HL-60 (cell line): Measurements from ENCODE around the gene CTDSP1.

ENCODE experiments used
- DNase-seq, 2 experiments: peaks; one replicate each; pipeline ENCODE4 v3.0.0-alpha.2; 2010 to 2020; ENCODE audit warnings: low read depth in 1 of 2, low spot score in 1 of 2
- H3K27ac ChIP-seq: fragments of 250-450 bp; sonication (Bioruptor Pico); replicated peaks from 2 replicates; pipeline ENCODE4 v1.5.1; 2020; ENCODE audit warnings: mild to moderate bottlenecking, moderate library complexity
- H3K27me3 ChIP-seq: fragments of 250-450 bp; sonication (Bioruptor Pico); 2 replicates; pipeline ENCODE4 v1.5.1; 2021; ENCODE audit warnings: mild to moderate bottlenecking, moderate library complexity; ENCODE audit not compliant: insufficient read depth, poor library complexity, severe bottlenecking
- H3K4me3 ChIP-seq: replicated peaks from 2 replicates; pipeline ENCODE4 v1.5.1; 2011; ENCODE audit warnings: mild to moderate bottlenecking, control low read depth, low read length; ENCODE audit not compliant: insufficient read depth
- GABPA ChIP-seq: IDR thresholded peaks from 2 replicates; pipeline ENCODE4 v1.6.1; 2012; ENCODE audit warnings: low read depth
- POLR2AphosphoS5 ChIP-seq: IDR thresholded peaks from 2 replicates; pipeline ENCODE4 v1.6.1; 2012; ENCODE audit warnings: low read depth
- REST ChIP-seq: IDR thresholded peaks from 2 replicates; pipeline ENCODE4 v1.6.1; 2012; ENCODE audit warnings: low read depth; ENCODE audit not compliant: insufficient replicate concordance
- SPI1 ChIP-seq: IDR thresholded peaks from 2 replicates; pipeline ENCODE4 v1.6.1; 2012; ENCODE audit warnings: low read depth, mild to moderate bottlenecking, borderline replicate concordance
- TF ChIP-seq, protein P1 (sequence below): IDR thresholded peaks from one replicate; pipeline ENCODE4 v1.5.1; 2011; ENCODE audit warnings: low read length, control low read depth, inconsistent platforms; ENCODE audit not compliant: insufficient read depth

Gene CTDSP1

GRCh38 chr2:218431878-218432277 lies 32.2 kb downstream of the CTDSP1 start:
- Histone ChIP-seq H3K27me3 (no peaks in the 10 kb centered on the region), H3K4me3 (no peak overlapping the region), H3K27ac (no peak overlapping the region)
- no peak for DNase-seq
- TF ChIP-seq GABPA, result no peak
- TF ChIP-seq SPI1, result no peak
- TF ChIP-seq, protein P1, sequence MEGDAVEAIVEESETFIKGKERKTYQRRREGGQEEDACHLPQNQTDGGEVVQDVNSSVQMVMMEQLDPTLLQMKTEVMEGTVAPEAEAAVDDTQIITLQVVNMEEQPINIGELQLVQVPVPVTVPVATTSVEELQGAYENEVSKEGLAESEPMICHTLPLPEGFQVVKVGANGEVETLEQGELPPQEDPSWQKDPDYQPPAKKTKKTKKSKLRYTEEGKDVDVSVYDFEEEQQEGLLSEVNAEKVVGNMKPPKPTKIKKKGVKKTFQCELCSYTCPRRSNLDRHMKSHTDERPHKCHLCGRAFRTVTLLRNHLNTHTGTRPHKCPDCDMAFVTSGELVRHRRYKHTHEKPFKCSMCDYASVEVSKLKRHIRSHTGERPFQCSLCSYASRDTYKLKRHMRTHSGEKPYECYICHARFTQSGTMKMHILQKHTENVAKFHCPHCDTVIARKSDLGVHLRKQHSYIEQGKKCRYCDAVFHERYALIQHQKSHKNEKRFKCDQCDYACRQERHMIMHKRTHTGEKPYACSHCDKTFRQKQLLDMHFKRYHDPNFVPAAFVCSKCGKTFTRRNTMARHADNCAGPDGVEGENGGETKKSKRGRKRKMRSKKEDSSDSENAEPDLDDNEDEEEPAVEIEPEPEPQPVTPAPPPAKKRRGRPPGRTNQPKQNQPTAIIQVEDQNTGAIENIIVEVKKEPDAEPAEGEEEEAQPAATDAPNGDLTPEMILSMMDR, result no peak
- TF ChIP-seq POLR2AphosphoS5, result no peak
- TF ChIP-seq REST, result no peak

DNA sequence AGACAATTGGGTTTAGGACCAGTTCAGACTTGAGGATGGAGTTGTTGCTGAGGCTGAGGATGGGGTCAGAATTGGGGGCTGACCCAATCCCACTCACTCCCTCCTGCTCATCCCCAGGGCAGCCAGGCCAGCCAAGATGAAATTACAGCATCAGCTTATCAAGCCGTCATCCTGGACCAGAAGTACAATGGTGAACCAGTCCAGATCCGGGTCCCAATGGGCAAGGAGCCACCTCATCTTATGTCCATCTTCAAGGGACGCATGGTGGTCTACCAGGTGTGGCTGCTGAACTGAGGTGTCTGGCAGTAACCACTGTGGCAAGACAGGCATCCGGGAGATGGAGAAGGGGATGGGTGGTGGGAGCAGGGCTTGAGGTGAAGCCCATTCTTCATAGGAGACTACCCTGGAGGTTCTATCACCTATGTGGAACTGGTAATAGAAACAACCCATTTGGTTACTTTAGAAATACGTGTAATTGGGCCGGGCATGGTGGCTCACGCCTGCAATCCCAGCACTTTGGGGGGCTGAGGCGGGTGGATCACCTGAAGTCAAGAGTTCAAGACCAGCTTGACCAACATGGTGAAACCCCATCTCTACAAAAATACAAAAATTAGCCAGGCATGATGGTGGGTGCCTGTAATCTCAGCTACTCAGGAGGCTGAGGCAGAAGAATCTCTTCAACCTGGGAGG lies 33.2 kb downstream of the CTDSP1 start:
- no peak overlapping the region for H3K4me3 ChIP-seq

GRCh38 chr2:218434456-218434855 lies 34.8 kb downstream of the CTDSP1 start:
- Histone ChIP-seq H3K4me3 (no peak overlapping the region), H3K27ac (no peak overlapping the region), H3K27me3 (no peaks in the 10 kb centered on the region)
- TF ChIP-seq GABPA, result no peak
- TF ChIP-seq SPI1, result no peak
- TF ChIP-seq, protein P1, result no peak
- TF ChIP-seq REST, result no peak
- no peak for TF ChIP-seq POLR2AphosphoS5
- no peak for DNase-seq

More for the DNA sequence above, 33.2 kb downstream of the CTDSP1 start:
- DNase-seq, result no peak
- Histone ChIP-seq H3K27ac (no peak overlapping the region), H3K27me3 (no peaks in the 10 kb centered on the region)
- TF ChIP-seq GABPA, result no peak
- TF ChIP-seq, protein P1, result no peak
- no peak for TF ChIP-seq POLR2AphosphoS5
- TF ChIP-seq REST, result no peak
- no peak for TF ChIP-seq SPI1
